Mesenchymal stem cell (in vitro differentiated cells and primary cell): ENCODE data around the gene ITGA11.

Experiments used
- DNase-seq: peaks from one replicate; pipeline ENCODE4 v3.0.0-alpha.2; 2013
- H2AFZ ChIP-seq: one replicate; pipeline ENCODE4 v1.6.1; 2013; ENCODE audit warnings: low read depth, mild to moderate bottlenecking, control low read depth, inconsistent platforms, low read length, moderate library complexity
- H2AK5ac ChIP-seq: 2 replicates; pipeline ENCODE4 v1.6.1; 2013; ENCODE audit warnings: low read length, moderate library complexity, mild to moderate bottlenecking, inconsistent platforms; ENCODE audit not compliant: severe bottlenecking
- H2BK120ac ChIP-seq: one replicate; pipeline ENCODE4 v1.6.1; 2013; ENCODE audit warnings: low read depth, mild to moderate bottlenecking, inconsistent platforms, low read length, moderate library complexity
- H2BK12ac ChIP-seq, 2 experiments: one replicate each; pipeline ENCODE4 v1.6.1; 2013; ENCODE audit warnings: inconsistent platforms in 2 of 2, low read length in 2 of 2, mild to moderate bottlenecking in 2 of 2, moderate library complexity in 2 of 2, control low read depth in 1 of 2
- H2BK15ac ChIP-seq: one replicate; pipeline ENCODE4 v1.6.1; 2013; ENCODE audit warnings: mild to moderate bottlenecking, low read depth, inconsistent platforms; ENCODE audit not compliant: poor library complexity, severe bottlenecking
- H2BK5ac ChIP-seq: 2 replicates; pipeline ENCODE4 v1.6.1; 2013; ENCODE audit warnings: low read depth, mild to moderate bottlenecking, low read length, control low read depth, inconsistent platforms; ENCODE audit not compliant: poor library complexity, severe bottlenecking
- H3K14ac ChIP-seq, 2 experiments: one replicate each; pipeline ENCODE4 v1.6.1; 2013; ENCODE audit warnings: inconsistent platforms in 2 of 2, low read length in 2 of 2, control low read depth in 1 of 2, mild to moderate bottlenecking in 1 of 2, moderate library complexity in 1 of 2
- H3K18ac ChIP-seq, 2 experiments: one replicate each; pipeline ENCODE4 v1.6.1; 2013; ENCODE audit warnings: inconsistent platforms in 2 of 2, low read length in 2 of 2, control low read depth in 1 of 2, low read depth in 1 of 2, mild to moderate bottlenecking in 1 of 2
- H3K23ac ChIP-seq, 2 experiments: one replicate each; pipeline ENCODE4 v1.6.1; 2013; ENCODE audit warnings: inconsistent platforms in 2 of 2, low read length in 2 of 2, mild to moderate bottlenecking in 2 of 2, moderate library complexity in 2 of 2, control low read depth in 1 of 2
- H3K27ac ChIP-seq: 2 replicates; pipeline ENCODE4 v1.5.1; 2013; ENCODE audit warnings: mild to moderate bottlenecking, moderate library complexity, low read length, control low read depth, inconsistent platforms; ENCODE audit not compliant: poor library complexity, severe bottlenecking
- H3K27me3 ChIP-seq, 2 experiments: 2 replicates each; pipeline versions ENCODE4 v1.6.1 to v1.7.0; 2013; ENCODE audit warnings: low read length in 2 of 2, mild to moderate bottlenecking in 2 of 2, moderate library complexity in 2 of 2, control low read depth in 1 of 2, inconsistent platforms in 1 of 2; ENCODE audit not compliant: control insufficient read depth in 1 of 2, insufficient read depth in 1 of 2
- H3K36me3 ChIP-seq, 2 experiments: 2 replicates each; pipeline versions ENCODE4 v1.6.1 to v1.7.0; 2013; ENCODE audit warnings: low read length in 2 of 2, control low read depth in 1 of 2, inconsistent platforms in 1 of 2, low read depth in 1 of 2, mild to moderate bottlenecking in 1 of 2; ENCODE audit not compliant: insufficient read depth in 2 of 2, control insufficient read depth in 1 of 2
- H3K4ac ChIP-seq, 2 experiments: one replicate each; pipeline ENCODE4 v1.6.1; 2013; ENCODE audit warnings: inconsistent platforms in 2 of 2, low read length in 2 of 2, mild to moderate bottlenecking in 2 of 2, moderate library complexity in 2 of 2, control low read depth in 1 of 2, low read depth in 1 of 2
- H3K4me1 ChIP-seq: 2 replicates; pipeline ENCODE4 v1.6.1; 2013; ENCODE audit warnings: low read depth, low read length, control low read depth; ENCODE audit not compliant: control insufficient read depth, insufficient read depth
- H3K4me2 ChIP-seq: 2 replicates; pipeline ENCODE4 v1.6.1; 2013; ENCODE audit warnings: low read length, mild to moderate bottlenecking, inconsistent platforms; ENCODE audit not compliant: poor library complexity, severe bottlenecking
- H3K4me3 ChIP-seq, 2 experiments: 2 replicates each; pipeline versions ENCODE4 v1.5.1 to v1.7.0; 2013; ENCODE audit warnings: low read length in 2 of 2, mild to moderate bottlenecking in 2 of 2, control low read depth in 1 of 2, low read depth in 1 of 2; ENCODE audit not compliant: insufficient read depth in 1 of 2
- H3K79me1 ChIP-seq: replicated peaks from 2 replicates; pipeline ENCODE4 v1.6.1; 2013; ENCODE audit warnings: mild to moderate bottlenecking, control low read depth, low read length, inconsistent platforms; ENCODE audit not compliant: poor library complexity, severe bottlenecking
- H3K9ac ChIP-seq: 2 replicates; pipeline ENCODE4 v1.7.0; 2013; ENCODE audit warnings: mild to moderate bottlenecking, low read length, moderate library complexity
- H3K9me3 ChIP-seq: 2 replicates; pipeline ENCODE4 v1.7.0; 2013; ENCODE audit warnings: mild to moderate bottlenecking, low read length; ENCODE audit not compliant: control insufficient read depth
- H4K8ac ChIP-seq: one replicate; pipeline ENCODE4 v1.6.1; 2013; ENCODE audit warnings: inconsistent platforms, mild to moderate bottlenecking, low read length, moderate library complexity
- H4K91ac ChIP-seq: one replicate; pipeline ENCODE4 v1.6.1; 2013; ENCODE audit warnings: mild to moderate bottlenecking, low read length, inconsistent platforms
- WGBS: methylation state at CpG from one replicate; pipeline ENCODE4 v1.1.7; 2013; ENCODE audit warnings: mixed read lengths; 5-methylcytosine and 5-hydroxymethylcytosine counted together

Gene ITGA11

DNA sequence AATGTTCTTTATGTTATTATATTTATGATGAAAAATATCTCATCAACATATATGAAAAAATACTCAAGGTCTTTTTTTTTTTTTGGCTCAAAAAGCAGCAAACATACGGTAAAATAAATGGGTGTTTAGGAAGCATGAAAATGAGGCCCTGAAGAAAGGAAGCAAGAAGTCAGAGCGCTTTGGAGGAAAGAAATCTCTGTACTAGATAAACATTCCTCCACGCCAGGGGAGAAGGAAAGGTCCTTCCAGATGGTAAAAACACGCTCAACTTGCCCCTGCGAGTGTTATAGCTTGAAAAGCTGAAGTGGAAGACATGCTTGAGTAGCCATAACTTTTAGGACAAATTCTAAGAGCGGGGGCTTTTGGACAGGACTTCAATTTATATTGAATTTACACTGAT, 101.5 kb downstream of the ITGA11 start:
- Histone ChIP-seq H4K91ac (no peak overlapping the region), H3K14ac (no peak overlapping the region), H2AFZ (no peak overlapping the region), H2BK15ac (no peak overlapping the region), H3K79me1 (peaks cover 5% of the 10 kb centered on the region), H3K23ac (no peak overlapping the region), H2AK5ac (no peak overlapping the region), H3K4me3 (no peak overlapping the region), H3K4me1 (peaks cover 43% of the 10 kb centered on the region), H3K36me3 (peaks cover 5 to 79% of the 10 kb centered on the region in 2 experiments), H2BK120ac (peak overlapping the region; percentile 0), H4K8ac (no peak overlapping the region), H3K18ac (no peak overlapping the region), H2BK12ac (no peak overlapping the region), H3K27ac (peak overlapping the region; percentile 49), H2BK5ac (no peak overlapping the region), H3K4me2 (no peak overlapping the region), H3K9me3 (no peaks in the 10 kb centered on the region), H3K9ac (no peak overlapping the region), H3K4ac (no peak overlapping the region), H3K27me3 (peaks cover 0 to 22% of the 10 kb centered on the region in 2 experiments)
- 61% methylated on average over 5 of the region's 6 CpGs for WGBS
- no peak for DNase-seq

DNA sequence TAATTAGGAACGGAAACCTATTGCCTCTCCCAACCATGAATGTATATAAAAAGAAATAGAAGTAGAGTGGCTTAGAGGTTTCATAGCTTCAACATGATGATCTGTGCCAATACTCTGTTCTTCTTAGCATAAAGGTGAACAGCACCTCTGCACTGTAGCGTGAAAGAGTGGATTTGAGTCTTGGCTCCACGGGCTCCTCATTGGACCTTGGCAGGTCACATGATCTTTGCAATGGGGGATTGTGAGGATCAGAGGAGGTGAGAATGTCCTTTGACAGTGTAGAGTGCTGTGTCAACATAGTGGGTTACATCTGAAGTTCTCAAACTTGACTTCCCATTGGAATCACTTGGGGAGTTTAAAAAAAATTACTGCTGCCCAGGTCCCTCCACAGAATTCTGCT, 103.0 kb downstream of the ITGA11 start:
- Histone ChIP-seq H3K9ac (no peak overlapping the region), H4K8ac (no peak overlapping the region), H3K4ac (no peak overlapping the region), H3K18ac (no peak overlapping the region), H2BK12ac (no peak overlapping the region), H2AFZ (no peak overlapping the region), H3K4me2 (no peak overlapping the region), H2BK5ac (no peak overlapping the region), H3K27me3 (peaks cover 0 to 22% of the 10 kb centered on the region in 2 experiments), H3K4me3 (no peak overlapping the region), H2AK5ac (no peak overlapping the region), H2BK120ac (no peak overlapping the region), H3K36me3 (peaks cover 5 to 82% of the 10 kb centered on the region in 2 experiments), H4K91ac (no peak overlapping the region), H3K14ac (no peak overlapping the region), H3K79me1 (peaks cover 5% of the 10 kb centered on the region), H2BK15ac (no peak overlapping the region), H3K23ac (no peak overlapping the region), H3K9me3 (no peaks in the 10 kb centered on the region), H3K27ac (no peak overlapping the region), H3K4me1 (peaks cover 30% of the 10 kb centered on the region)
- WGBS, result 97% methylated on average over 2 of the region's 3 CpGs
- DNase-seq, result no peak

GRCh38 chr15:68328443-68328842, 103.5 kb downstream of the ITGA11 start:
- Histone ChIP-seq H3K4me2 (no peak overlapping the region), H2BK120ac (no peak overlapping the region), H3K9me3 (no peaks in the 10 kb centered on the region), H3K4me3 (no peak overlapping the region), H4K91ac (no peak overlapping the region), H3K23ac (no peak overlapping the region), H3K27me3 (peaks cover 0 to 25% of the 10 kb centered on the region in 2 experiments), H3K18ac (no peak overlapping the region), H2BK12ac (no peak overlapping the region), H3K79me1 (peaks cover 5% of the 10 kb centered on the region), H2BK5ac (no peak overlapping the region), H2AFZ (no peak overlapping the region), H2BK15ac (no peak overlapping the region), H2AK5ac (no peak overlapping the region), H3K27ac (no peak overlapping the region), H3K14ac (no peak overlapping the region), H3K9ac (no peak overlapping the region), H3K36me3 (peaks cover 5 to 82% of the 10 kb centered on the region in 2 experiments), H3K4ac (no peak overlapping the region), H3K4me1 (peaks cover 25% of the 10 kb centered on the region), H4K8ac (no peak overlapping the region)
- WGBS, result 86% methylated on average over 8 of the region's 8 CpGs
- no peak for DNase-seq

GRCh38 chr15:68326711-68327354, 105.1 kb downstream of the ITGA11 start:
- Histone ChIP-seq H4K8ac (no peak overlapping the region), H3K9ac (no peak overlapping the region), H3K4me1 (peaks cover 21% of the 10 kb centered on the region), H3K4me2 (no peak overlapping the region), H3K4me3 (no peak overlapping the region), H2BK15ac (no peak overlapping the region), H3K18ac (no peak overlapping the region), H4K91ac (no peak overlapping the region), H2AFZ (no peak overlapping the region), H2BK12ac (no peak overlapping the region), H3K27ac (no peak overlapping the region), H3K23ac (no peak overlapping the region), H2BK5ac (no peak overlapping the region), H3K27me3 (peaks cover 0 to 29% of the 10 kb centered on the region in 2 experiments), H3K14ac (no peak overlapping the region), H3K4ac (no peak overlapping the region), H2AK5ac (no peak overlapping the region), H3K36me3 (peaks cover 5 to 86% of the 10 kb centered on the region in 2 experiments), H3K9me3 (no peaks in the 10 kb centered on the region), H2BK120ac (no peak overlapping the region), H3K79me1 (peaks cover 5% of the 10 kb centered on the region)
- DNase-seq, result no peak
- WGBS, result 84% methylated on average over 11 of the region's 11 CpGs
